ENCODE data around the gene STPG2.

DNA sequence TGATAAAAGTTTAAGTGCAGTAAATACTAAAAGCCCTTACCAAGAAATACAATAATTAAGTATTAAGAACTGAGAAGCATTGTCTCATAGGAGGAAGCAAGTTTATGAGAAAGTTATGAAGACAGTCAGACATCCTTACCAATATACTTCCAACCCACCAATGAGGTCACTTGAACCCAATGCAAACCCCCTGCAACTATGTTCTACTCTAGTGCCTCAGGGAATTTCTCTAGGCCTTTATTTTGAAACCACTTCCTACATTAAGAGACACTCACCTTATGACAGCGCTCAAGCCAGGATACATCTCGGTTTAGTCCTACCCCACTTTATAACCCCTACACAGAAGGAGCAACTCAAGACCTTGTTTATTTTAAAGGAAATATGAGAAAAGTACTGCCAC, 61.3 kb downstream of the STPG2 start:
- TF ChIP-seq POLR2A (IDR thresholded peaks at IDR 0.05; ENCODE audit: low read length), result no peak
- no peak for TF ChIP-seq GATA1 (IDR thresholded peaks at IDR 0.05; ENCODE audit: low read depth, low read length)

Measured in erythroblast (primary cell).